HepG2 (cell line): ENCODE data around the gene TFDP1.

ENCODE experiments used
- FOXA1 ChIP-seq, 2 experiments: fragments of 450-650 bp in 1 of 2; sonication (generic) in 1 of 2; formaldehyde crosslinking in 1 of 2; IDR thresholded peaks; 2 replicates each; pipeline versions ENCODE4 v1.4.0 to v1.6.1; 2016 to 2020; ENCODE audit warnings: missing genetic modification reagents in 1 of 2
- ZNF644 ChIP-seq: IDR thresholded peaks from 2 replicates; pipeline ENCODE4 v1.6.1; 2016; ENCODE audit warnings: low read depth

DNA sequence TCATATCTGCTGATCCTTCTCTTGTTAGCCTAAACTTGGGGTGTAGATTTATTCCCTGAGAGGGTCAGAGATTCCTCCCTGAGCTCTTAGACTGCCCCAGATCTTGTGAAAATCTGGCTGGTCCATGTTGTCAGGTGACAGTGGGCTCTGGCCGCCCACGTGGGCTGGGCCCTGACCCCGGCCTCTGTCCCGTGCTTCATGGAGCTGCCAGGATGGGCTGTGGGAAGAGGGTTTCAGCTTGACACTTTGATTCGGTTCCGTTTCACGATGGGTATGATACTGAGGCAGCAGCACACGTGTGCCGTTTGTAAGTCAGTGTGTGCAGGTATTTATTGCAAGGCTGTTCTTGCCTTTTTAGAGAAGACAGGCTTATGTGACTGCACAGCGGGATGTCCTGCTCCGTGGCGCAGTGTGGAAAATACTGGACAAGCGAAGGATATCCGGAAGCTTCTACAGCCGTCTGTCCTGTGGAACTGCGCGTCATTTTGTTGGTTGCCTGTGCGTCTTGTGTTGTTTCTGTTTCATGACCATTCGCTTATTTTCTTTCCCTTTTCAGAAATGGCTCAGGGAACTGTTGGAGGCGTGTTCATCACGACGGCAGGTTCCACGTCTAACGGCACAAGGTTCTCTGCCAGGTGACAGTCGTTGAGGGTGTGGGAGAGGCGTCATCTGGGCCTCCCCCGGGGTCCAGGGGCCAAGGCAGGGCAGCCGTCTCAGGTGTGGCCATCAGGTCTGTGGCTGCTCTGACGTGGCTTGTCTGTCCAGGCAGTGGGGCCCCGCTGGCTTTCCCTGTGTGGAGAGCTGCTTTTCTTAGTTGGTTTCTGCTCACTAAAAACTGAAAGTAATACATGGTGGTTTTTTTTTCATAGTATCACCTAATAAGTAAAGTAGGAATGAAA, 53.0 kb downstream of the TFDP1 start:
- TF ChIP-seq FOXA1 (IDR thresholded peaks at IDR 0.05) (no peak), FOXA1 (CRISPR knock-in tag; IDR thresholded peaks at IDR 0.05) (no peak), ZNF644 (CRISPR knock-in tag) (no peak)
